OCI-LY3 (cell line): ENCODE results near the gene RANBP3L.

Experiments used
- CTCF ChIP-seq: fragments of 200-600, 300-600 bp; sonication (generic); IDR thresholded peaks from 2 replicates; pipeline ENCODE4 v1.5.1; 2014; ENCODE audit warnings: antibody characterized with exemption, low read length, low read depth
- EZH2phosphoT487 ChIP-seq: fragments of 200-600 bp; shearing (Covaris generic); IDR thresholded peaks from 2 replicates; pipeline ENCODE4 v1.6.1; 2018; ENCODE audit warnings: antibody characterized with exemption, mixed run types, low read depth

- TF ChIP-seq CTCF (no peak), EZH2phosphoT487 (no peak)
These were observed 45.4 kb upstream of the RANBP3L start for GRCh38 chr5:36346896-36347690.
